ENCODE data around the gene PEX5.

PEX5 gene

GRCh38 chr12:7142809-7143465, 46.5 kb upstream of the PEX5 start:
- Histone ChIP-seq H3K4me1 (ENCODE audit: insufficient read depth, low read length, severe bottlenecking) (no peaks in the 10 kb centered on the region), H3K36me3 (ENCODE audit: insufficient read depth, low read length) (no peaks in the 10 kb centered on the region), H3K4me2 (ENCODE audit: low read length) (no peak overlapping the region), H3K9me2 (ENCODE audit: low read depth, low read length) (no peaks in the 10 kb centered on the region), H2AFZ (ENCODE audit: low read length) (no peak overlapping the region), H3K27ac (ENCODE audit: low read depth, low read length, poor library complexity, severe bottlenecking) (no peak overlapping the region), H4K20me1 (ENCODE audit: insufficient read depth, low read length) (no peaks in the 10 kb centered on the region), H3K79me2 (ENCODE audit: insufficient read depth, low read length) (no peaks in the 10 kb centered on the region), H3K9ac (ENCODE audit: low read length) (no peak overlapping the region), H3K4me3 (ENCODE audit: low read depth, low read length, poor library complexity, severe bottlenecking) (no peak overlapping the region), H3K27me3 (ENCODE audit: insufficient read depth, low read length) (no peaks in the 10 kb centered on the region), H3F3A (ENCODE audit: insufficient read depth, low read length) (no peaks in the 10 kb centered on the region), H3K9me3 (ENCODE audit: low read length) (no peaks in the 10 kb centered on the region)
- TF ChIP-seq EZH2 (IDR thresholded peaks at IDR 0.05; ENCODE audit: borderline replicate concordance, low read length): no peak
- TF ChIP-seq CTCF (IDR thresholded peaks at IDR 0.05; ENCODE audit: low read length): no peak

- Histone ChIP-seq H4K20me1 (ENCODE audit: insufficient read depth, low read length) (no peaks in the 10 kb centered on the region), H3K27ac (ENCODE audit: low read depth, low read length, poor library complexity, severe bottlenecking) (no peak overlapping the region), H3K27me3 (ENCODE audit: insufficient read depth, low read length) (no peaks in the 10 kb centered on the region), H3K4me3 (ENCODE audit: low read depth, low read length, poor library complexity, severe bottlenecking) (no peak overlapping the region), H3K9me3 (ENCODE audit: low read length) (no peaks in the 10 kb centered on the region), H3K4me1 (ENCODE audit: insufficient read depth, low read length, severe bottlenecking) (no peaks in the 10 kb centered on the region), H3F3A (ENCODE audit: insufficient read depth, low read length) (no peaks in the 10 kb centered on the region), H2AFZ (ENCODE audit: low read length) (no peak overlapping the region), H3K4me2 (ENCODE audit: low read length) (no peak overlapping the region), H3K79me2 (ENCODE audit: insufficient read depth, low read length) (no peaks in the 10 kb centered on the region), H3K9me2 (ENCODE audit: low read depth, low read length) (no peaks in the 10 kb centered on the region), H3K36me3 (ENCODE audit: insufficient read depth, low read length) (no peaks in the 10 kb centered on the region), H3K9ac (ENCODE audit: low read length) (no peak overlapping the region)
- TF ChIP-seq CTCF (IDR thresholded peaks at IDR 0.05; ENCODE audit: low read length) (no peak), EZH2 (IDR thresholded peaks at IDR 0.05; ENCODE audit: borderline replicate concordance, low read length) (no peak)
Measured at GRCh38 chr12:7143564-7143963, 45.9 kb upstream of the PEX5 start.

- Histone ChIP-seq H3K4me3 (ENCODE audit: low read depth, low read length, poor library complexity, severe bottlenecking) (no peak overlapping the region), H3K27ac (ENCODE audit: low read depth, low read length, poor library complexity, severe bottlenecking) (no peak overlapping the region), H3K4me1 (ENCODE audit: insufficient read depth, low read length, severe bottlenecking) (no peaks in the 10 kb centered on the region), H2AFZ (ENCODE audit: low read length) (no peak overlapping the region), H3K9me2 (ENCODE audit: low read depth, low read length) (no peaks in the 10 kb centered on the region), H4K20me1 (ENCODE audit: insufficient read depth, low read length) (no peaks in the 10 kb centered on the region), H3K9me3 (ENCODE audit: low read length) (no peaks in the 10 kb centered on the region), H3F3A (ENCODE audit: insufficient read depth, low read length) (no peaks in the 10 kb centered on the region), H3K27me3 (ENCODE audit: insufficient read depth, low read length) (no peaks in the 10 kb centered on the region), H3K79me2 (ENCODE audit: insufficient read depth, low read length) (no peaks in the 10 kb centered on the region), H3K9ac (ENCODE audit: low read length) (no peak overlapping the region), H3K36me3 (ENCODE audit: insufficient read depth, low read length) (no peaks in the 10 kb centered on the region), H3K4me2 (ENCODE audit: low read length) (no peak overlapping the region)
- peak; percentile 60; the same call in 1 of the 2 replicates for TF ChIP-seq CTCF (IDR thresholded peaks at IDR 0.05; ENCODE audit: low read length)
- no peak for TF ChIP-seq EZH2 (IDR thresholded peaks at IDR 0.05; ENCODE audit: borderline replicate concordance, low read length)
Measured at GRCh38 chr12:7144414-7145120, 44.9 kb upstream of the PEX5 start.
